ENCODE measurements around the gene CAMKMT.

The CAMKMT gene

GRCh38 chr2:44817673-44818335 lies 456.1 kb downstream of the CAMKMT start:
- no peak for DNase-seq (ENCODE audit: low read depth in 1 of 2, low spot score in 1 of 2)

DNA sequence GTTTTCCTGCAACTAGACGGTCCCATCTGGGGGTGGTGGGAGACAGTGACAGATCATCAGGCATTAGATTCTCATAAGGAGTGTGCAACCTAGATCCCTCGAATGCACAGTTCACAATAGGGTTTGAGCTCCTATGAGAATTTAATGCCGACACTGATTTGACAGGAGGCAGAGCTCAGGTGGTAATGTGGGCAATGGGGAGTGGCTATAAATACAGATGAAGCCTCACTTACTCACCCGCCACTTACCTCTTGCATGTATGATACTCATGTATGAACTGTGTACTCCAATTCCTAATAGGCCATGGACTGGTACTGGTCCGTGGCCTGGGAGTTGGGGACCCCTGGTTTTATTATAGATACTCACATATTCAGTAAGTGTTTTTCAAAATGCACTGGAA lies 457.3 kb downstream of the CAMKMT start:
- no peak for DNase-seq (ENCODE audit: low read depth in 1 of 2, low spot score in 1 of 2)

DNA sequence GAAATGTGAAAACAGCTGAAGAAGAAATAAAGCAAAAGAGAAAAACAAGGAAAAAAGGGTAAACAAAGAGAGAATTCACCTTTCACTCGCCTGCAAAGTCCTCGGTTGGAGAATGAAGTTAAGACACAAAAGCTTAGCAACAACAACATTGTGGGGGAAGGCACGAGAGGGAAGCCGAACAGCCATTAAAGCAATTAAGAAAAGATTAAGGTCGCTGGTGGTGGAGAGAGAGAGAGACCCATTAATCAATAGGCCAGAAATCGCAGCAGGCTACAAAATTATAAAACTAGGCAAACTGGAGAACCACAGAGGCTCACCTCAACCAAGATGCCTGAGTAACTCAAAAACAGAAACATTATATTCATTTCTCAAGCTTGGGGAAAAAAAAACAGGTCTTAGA lies 459.8 kb downstream of the CAMKMT start:
- DNase-seq (ENCODE audit: low read depth in 1 of 2, low spot score in 1 of 2): no peak

DNA sequence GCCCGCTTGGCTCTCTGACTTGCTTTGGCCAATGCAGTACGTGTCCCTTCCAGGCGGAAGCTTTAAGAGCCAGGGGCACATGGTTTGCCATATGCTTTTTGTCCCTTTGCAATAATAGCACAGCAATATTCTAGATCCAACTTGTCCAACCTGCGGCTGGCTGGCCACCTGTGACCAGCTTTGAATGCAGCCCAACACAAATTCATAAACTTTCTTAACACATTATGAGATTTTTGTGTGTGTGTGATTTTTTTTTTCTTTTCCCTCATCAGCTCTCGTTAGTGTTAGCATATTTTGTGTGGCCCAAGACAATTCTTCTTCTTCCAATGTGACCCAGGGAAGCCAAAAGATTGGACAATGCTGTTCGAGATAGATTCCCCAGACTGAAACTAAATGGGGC lies 460.4 kb downstream of the CAMKMT start:
- no peak for DNase-seq (ENCODE audit: low read depth in 1 of 2, low spot score in 1 of 2)
